CD4-positive, alpha-beta T cell (primary cell): Measurements from ENCODE around the gene COL6A5. TPM values are rescaled to one million over a fixed set of nuclear protein-coding genes. Genes with fewer than 3 reads are reported as not detected.

Experiments used
- ATAC-seq: fragments of 200-7000 bp; cut with Tn5 transposase; one replicate; pipeline ENCODE4 v1.10.0; 2022; ENCODE audit warnings: mild to moderate bottlenecking; ENCODE audit not compliant: poor library complexity
- CTCF ChIA-PET: fragments of 350-600 bp; sonication (Branson Sonifier 250); formaldehyde crosslinking; loops from one replicate; lab custom pipeline; 2021; ENCODE audit warnings: antibody characterized with exemption, inconsistent platforms; lab: Charles Lee
- POLR2A ChIA-PET: fragments of 350-600 bp; sonication (Branson Sonifier 250); formaldehyde crosslinking; loops from one replicate; lab custom pipeline; 2021; ENCODE audit warnings: antibody characterized with exemption, inconsistent platforms; lab: Charles Lee
- DNase-seq, 14 experiments: peaks; one replicate each; pipeline ENCODE4 v3.0.0-alpha.2; 2013 to 2020; ENCODE audit warnings: mixed read lengths in 2 of 14
- H3K27ac ChIP-seq, 2 donors: one replicate each; pipeline versions ENCODE4 v1.5.1 to v1.7.0; 2013; ENCODE audit warnings: low read length in 2 of 2, low read depth in 1 of 2, mild to moderate bottlenecking in 1 of 2
- H3K27me3 ChIP-seq, 2 experiments: 1 replicate in 1 of 2; 2 replicates in 1 of 2; pipeline versions ENCODE4 v1.6.1 to v1.7.0; 2013; ENCODE audit warnings: low read length in 2 of 2, control low read depth in 1 of 2, mild to moderate bottlenecking in 1 of 2, moderate library complexity in 1 of 2; ENCODE audit not compliant: insufficient read depth in 2 of 2, control insufficient read depth in 1 of 2
- H3K36me3 ChIP-seq: one replicate; pipeline ENCODE4 v1.6.1; 2013; ENCODE audit warnings: low read length, control low read depth; ENCODE audit not compliant: insufficient read depth
- H3K4me1 ChIP-seq: one replicate; pipeline ENCODE4 v1.6.1; 2013; ENCODE audit warnings: low read length, control low read depth; ENCODE audit not compliant: insufficient read depth
- H3K4me3 ChIP-seq: one replicate; pipeline ENCODE4 v1.5.1; 2013; ENCODE audit warnings: mild to moderate bottlenecking, low read length, moderate library complexity
- H3K9me3 ChIP-seq, 2 experiments: 1 replicate in 1 of 2; 2 replicates in 1 of 2; pipeline versions ENCODE4 v1.6.1 to v1.7.0; 2013; ENCODE audit warnings: low read length in 2 of 2, mild to moderate bottlenecking in 2 of 2, control low read depth in 1 of 2, moderate library complexity in 1 of 2; ENCODE audit not compliant: control insufficient read depth in 1 of 2, insufficient read depth in 1 of 2
- H3K27ac Mint-ChIP-seq: one replicate; pipeline ENCODE4 v1.8.0; 2020; ENCODE audit warnings: mixed read lengths
- H3K27me3 Mint-ChIP-seq: one replicate; pipeline ENCODE4 v1.8.0; 2021; ENCODE audit warnings: mixed read lengths
- H3K36me3 Mint-ChIP-seq: one replicate; pipeline ENCODE4 v1.8.0; 2021; ENCODE audit warnings: low read depth, mixed read lengths
- H3K4me1 Mint-ChIP-seq: one replicate; pipeline ENCODE4 v1.8.0; 2021; ENCODE audit warnings: low read depth, mixed read lengths
- H3K4me3 Mint-ChIP-seq: one replicate; pipeline ENCODE4 v1.8.0; 2020; ENCODE audit warnings: mild to moderate bottlenecking, mixed read lengths
- H3K9me3 Mint-ChIP-seq: one replicate; pipeline ENCODE4 v1.8.0; 2020; ENCODE audit warnings: mixed read lengths
- CTCF ChIP-seq: fragments of 200-600 bp; IDR thresholded peaks from one replicate; pipeline ENCODE4 v1.8.0; 2022; ENCODE audit warnings: antibody characterized with exemption, mild to moderate bottlenecking
- intact Hi-C, 2 experiments: fragments of 100-400 bp; cut with DNase I in 1 of 2; cut with micrococcal nuclease in 1 of 2; formaldehyde crosslinking; loops; one replicate each; pipeline versions ENCODE4 v1.15.1 to v1.9.0; 2023 to 2025; cut with DNase I, micrococcal nuclease
- total RNA-seq, 174 experiments: library from RNA in 2 of 174; stranded (reverse) in 2 of 174; gene quantifications; one replicate each; pipeline ENCODE4 v1.2.3 and lab custom pipeline; 2021 to 2026

The COL6A5 gene
- total RNA-seq, 2 experiments from 2014 or later: not detected

- TF ChIP-seq CTCF: no peak
- no peak overlapping the region for H3K27ac Mint-ChIP-seq
- peaks cover 15% of the 10 kb centered on the region for H3K27me3 Mint-ChIP-seq
- Histone ChIP-seq H3K36me3 (no peaks in the 10 kb centered on the region), H3K4me3 (no peak overlapping the region), H3K9me3 (no peaks in the 10 kb centered on the region), H3K27ac (no peak overlapping the region), H3K27me3 (no peaks in the 10 kb centered on the region), H3K4me1 (no peaks in the 10 kb centered on the region)
- H3K4me3 Mint-ChIP-seq: no peak overlapping the region
- no peaks in the 10 kb centered on the region for H3K4me1 Mint-ChIP-seq
- ATAC-seq (no peak), DNase-seq (no peak)
- no peaks in the 10 kb centered on the region for H3K9me3 Mint-ChIP-seq
- ChIA-PET CTCF (no interaction called here), POLR2A (no interaction called here)
- no peaks in the 10 kb centered on the region for H3K36me3 Mint-ChIP-seq
- intact Hi-C loops: no loop called here
These were observed 41.3 kb downstream of the COL6A5 start for GRCh38 chr3:130386604-130387263.

- Histone ChIP-seq H3K27me3 (no peaks in the 10 kb centered on the region), H3K27ac (no peak overlapping the region), H3K36me3 (no peaks in the 10 kb centered on the region), H3K4me3 (no peak overlapping the region), H3K4me1 (no peaks in the 10 kb centered on the region), H3K9me3 (no peaks in the 10 kb centered on the region)
- Mint-ChIP-seq H3K9me3 (no peaks in the 10 kb centered on the region), H3K4me3 (no peak overlapping the region), H3K36me3 (no peaks in the 10 kb centered on the region), H3K27ac (no peak overlapping the region), H3K27me3 (peaks cover 13% of the 10 kb centered on the region), H3K4me1 (no peaks in the 10 kb centered on the region)
- POLR2A ChIA-PET: no interaction called here
- DNase-seq (no peak), ATAC-seq (no peak)
- intact Hi-C loops: no loop called here
- TF ChIP-seq CTCF: no peak
- CTCF ChIA-PET: no interaction called here
These were observed 44.4 kb downstream of the COL6A5 start for GRCh38 chr3:130389743-130390478.

- ATAC-seq (no peak), DNase-seq (no peak)
- ChIA-PET POLR2A (no interaction called here), CTCF (no interaction called here)
- no peak for TF ChIP-seq CTCF
- Mint-ChIP-seq H3K9me3 (no peaks in the 10 kb centered on the region), H3K27ac (no peak overlapping the region), H3K4me3 (no peak overlapping the region), H3K36me3 (no peaks in the 10 kb centered on the region), H3K27me3 (peaks cover 7% of the 10 kb centered on the region), H3K4me1 (no peaks in the 10 kb centered on the region)
- no peak overlapping the region for H3K4me3 ChIP-seq
- H3K4me1 ChIP-seq: no peaks in the 10 kb centered on the region
- no peaks in the 10 kb centered on the region for H3K9me3 ChIP-seq
- H3K36me3 ChIP-seq: no peaks in the 10 kb centered on the region
- no peak overlapping the region for H3K27ac ChIP-seq
- H3K27me3 ChIP-seq: no peaks in the 10 kb centered on the region
- intact Hi-C loops: no loop called here
These were observed 46.8 kb downstream of the COL6A5 start for GRCh38 chr3:130392266-130392665.
